ES-I3 (cell line): ENCODE measurements around the gene RGMB.
"Not testable (repeated sequence)": the region's sequence is repeated elsewhere in the genome, so short reads cannot be mapped to it uniquely, and the experiment has no call there.

ENCODE experiments used
- H3K36me3 ChIP-seq: 2 replicates; pipeline ENCODE4 v1.6.1; 2013; ENCODE audit warnings: mild to moderate bottlenecking, low read length, control low read depth, moderate library complexity; ENCODE audit not compliant: insufficient read depth
- H3K4me1 ChIP-seq: 2 replicates; pipeline ENCODE4 v1.6.1; 2013; ENCODE audit warnings: mild to moderate bottlenecking, control low read depth, low read length; ENCODE audit not compliant: insufficient read depth
- H3K9ac ChIP-seq: 2 replicates; pipeline ENCODE4 v1.6.1; 2013; ENCODE audit warnings: low read depth, mild to moderate bottlenecking, low read length, moderate library complexity
- H3K9me3 ChIP-seq: 2 replicates; pipeline ENCODE4 v1.6.1; 2013; ENCODE audit warnings: mild to moderate bottlenecking, low read length, moderate library complexity; ENCODE audit not compliant: control insufficient read depth, insufficient read depth

RGMB gene

GRCh38 chr5:98752801-98753200 lies 20.7 kb upstream of the RGMB start:
- H3K4me1 ChIP-seq, result peaks cover 14% of the 10 kb centered on the region
- not testable (repeated sequence) for H3K9ac ChIP-seq, H3K36me3 ChIP-seq, H3K9me3 ChIP-seq

DNA sequence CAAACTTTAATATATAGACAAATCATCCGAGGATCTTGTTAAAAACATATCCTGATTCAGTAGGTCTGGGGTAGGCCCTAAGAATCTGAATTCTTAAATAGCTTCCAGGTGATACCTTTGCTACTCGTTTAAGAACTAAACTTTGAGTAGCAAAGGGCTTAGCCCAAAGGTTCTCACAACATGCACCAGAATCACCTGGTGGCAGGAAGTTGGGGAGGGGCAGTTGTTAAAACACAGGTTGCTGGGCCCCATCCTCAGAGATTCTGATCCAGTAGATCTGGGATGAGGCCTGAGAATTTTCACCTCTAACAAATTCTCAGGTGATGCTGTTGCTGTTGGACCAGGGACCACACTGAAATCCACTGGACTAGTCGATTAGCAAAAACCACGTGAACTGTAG lies 20.0 kb upstream of the RGMB start:
- H3K4me1 ChIP-seq, result peaks cover 14% of the 10 kb centered on the region
- no peaks in the 10 kb centered on the region for H3K36me3 ChIP-seq
- no peak overlapping the region for H3K9ac ChIP-seq
- no peaks in the 10 kb centered on the region for H3K9me3 ChIP-seq

DNA sequence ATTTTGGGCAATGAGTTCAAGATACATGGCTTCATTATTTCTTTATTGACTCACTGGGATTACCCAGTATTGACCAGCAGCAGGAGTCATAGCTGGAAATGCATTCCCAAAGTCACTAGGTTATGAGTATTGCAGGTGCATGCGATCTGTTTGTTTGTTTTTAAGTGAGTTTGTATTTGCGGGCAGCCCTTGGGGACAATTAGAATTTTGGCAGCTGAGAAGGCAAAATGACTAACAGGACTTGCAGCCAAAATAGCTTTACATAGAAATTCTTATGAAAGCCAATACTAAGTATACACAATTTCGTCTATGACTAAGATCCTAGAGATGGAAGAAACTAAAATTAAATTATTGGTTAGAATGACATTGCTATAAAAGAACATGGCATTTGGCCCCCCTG lies 18.1 kb upstream of the RGMB start:
- H3K4me1 ChIP-seq, result peaks cover 14% of the 10 kb centered on the region
- no peaks in the 10 kb centered on the region for H3K36me3 ChIP-seq
- H3K9ac ChIP-seq, result no peak overlapping the region
- no peaks in the 10 kb centered on the region for H3K9me3 ChIP-seq

- Histone ChIP-seq H3K9ac (no peak overlapping the region), H3K36me3 (no peaks in the 10 kb centered on the region), H3K4me1 (peaks cover 16% of the 10 kb centered on the region), H3K9me3 (no peaks in the 10 kb centered on the region)
Measured at GRCh38 chr5:98757978-98758377, 15.5 kb upstream of the RGMB start.

DNA sequence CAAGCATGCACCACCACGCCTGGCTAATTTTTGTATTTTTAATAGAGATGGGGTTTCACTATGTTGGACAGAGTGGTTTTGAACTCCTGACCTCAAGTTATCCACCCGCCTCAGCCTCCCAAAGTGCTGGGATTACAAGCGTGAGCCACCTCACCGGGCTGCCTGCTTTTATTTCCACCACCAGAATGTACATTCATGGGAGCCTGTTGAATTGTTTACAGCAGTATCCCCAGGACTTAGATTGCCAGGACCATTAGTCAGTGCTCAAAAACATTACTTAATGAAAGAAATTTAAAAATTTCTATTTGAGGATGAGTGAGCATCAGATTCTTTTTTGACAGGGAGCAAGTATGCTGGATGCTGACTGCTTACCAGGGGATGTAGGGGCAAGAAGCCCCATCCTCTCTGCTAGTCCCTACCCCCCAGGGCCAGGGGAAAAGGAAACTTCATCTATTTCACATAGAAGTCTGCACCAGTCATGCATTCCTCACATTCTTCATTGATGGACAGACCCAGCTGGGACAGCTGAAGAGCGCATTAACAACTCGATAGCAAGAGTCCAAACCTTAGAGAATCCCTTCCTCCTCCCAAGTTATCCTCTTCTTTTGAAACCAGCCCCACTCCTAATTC lies 10.3 kb upstream of the RGMB start:
- Histone ChIP-seq H3K9ac (no peak overlapping the region), H3K9me3 (no peaks in the 10 kb centered on the region), H3K4me1 (peaks cover 23% of the 10 kb centered on the region), H3K36me3 (no peaks in the 10 kb centered on the region)

DNA sequence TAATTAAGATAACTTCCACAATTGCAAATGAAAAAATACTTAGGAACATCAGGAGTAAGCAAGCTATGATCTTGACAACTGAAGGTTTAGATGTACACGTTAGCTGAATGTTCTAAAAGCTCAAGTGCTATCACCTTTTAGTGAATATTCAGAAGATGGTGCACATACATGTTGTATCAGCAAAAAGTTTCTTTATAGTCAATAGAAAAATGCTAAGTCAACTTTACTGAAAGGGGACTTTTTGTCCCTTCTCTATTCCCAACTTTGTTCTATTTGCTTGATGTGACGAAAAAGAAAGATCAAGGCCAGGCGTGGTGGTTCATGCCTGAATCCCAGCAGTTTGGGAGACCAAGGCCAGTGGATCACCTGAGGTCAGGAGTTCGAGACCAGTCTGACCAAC lies 7.6 kb upstream of the RGMB start:
- Histone ChIP-seq H3K4me1 (peaks cover 23% of the 10 kb centered on the region), H3K36me3 (no peaks in the 10 kb centered on the region), H3K9me3 (no peaks in the 10 kb centered on the region)

DNA sequence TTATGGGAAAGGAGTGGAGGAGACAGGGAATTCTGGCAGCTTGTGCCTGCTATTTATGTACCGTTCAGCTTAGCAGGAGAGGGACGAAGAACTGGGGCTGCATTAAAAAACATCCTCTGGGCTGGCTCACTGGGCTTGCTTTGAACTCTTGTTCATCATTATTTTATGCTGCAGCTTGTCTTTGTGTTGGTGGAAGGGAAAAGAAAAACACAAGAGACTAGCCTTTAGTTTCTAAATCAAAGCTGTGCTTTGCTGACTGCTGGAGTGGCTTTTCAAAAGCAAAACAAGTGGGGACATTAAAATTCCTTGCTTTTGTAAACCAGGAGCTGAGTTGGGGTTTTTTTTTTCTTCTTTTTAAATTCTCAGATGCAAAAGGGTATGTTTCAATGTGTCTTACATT lies 5.9 kb upstream of the RGMB start:
- no peaks in the 10 kb centered on the region for H3K36me3 ChIP-seq

More for the DNA sequence above, 7.6 kb upstream of the RGMB start:
- no peak overlapping the region for H3K9ac ChIP-seq

GRCh38 chr5:98768160-98768959 lies 5.1 kb upstream of the RGMB start:
- peaks cover 22% of the 10 kb centered on the region for H3K4me1 ChIP-seq
- no peaks in the 10 kb centered on the region for H3K36me3 ChIP-seq
- no peaks in the 10 kb centered on the region for H3K9me3 ChIP-seq
- H3K9ac ChIP-seq, result peak overlapping the region; percentile 93

More for the DNA sequence above, 5.9 kb upstream of the RGMB start:
- H3K9me3 ChIP-seq, result no peaks in the 10 kb centered on the region
- peaks cover 26% of the 10 kb centered on the region for H3K4me1 ChIP-seq
- peak overlapping the region; percentile 17; the same call in 1 of the 2 replicates for H3K9ac ChIP-seq

GRCh38 chr5:98768960-98769209 lies 4.6 kb upstream of the RGMB start:
- Histone ChIP-seq H3K9ac (peak overlapping the region; percentile 93), H3K9me3 (no peaks in the 10 kb centered on the region), H3K36me3 (no peaks in the 10 kb centered on the region), H3K4me1 (peaks cover 18% of the 10 kb centered on the region)

GRCh38 chr5:98769210-98769958 lies 4.1 kb upstream of the RGMB start:
- peaks cover 15% of the 10 kb centered on the region for H3K4me1 ChIP-seq
- H3K9ac ChIP-seq, result peak overlapping the region; percentile 93
- no peaks in the 10 kb centered on the region for H3K9me3 ChIP-seq
- no peaks in the 10 kb centered on the region for H3K36me3 ChIP-seq

DNA sequence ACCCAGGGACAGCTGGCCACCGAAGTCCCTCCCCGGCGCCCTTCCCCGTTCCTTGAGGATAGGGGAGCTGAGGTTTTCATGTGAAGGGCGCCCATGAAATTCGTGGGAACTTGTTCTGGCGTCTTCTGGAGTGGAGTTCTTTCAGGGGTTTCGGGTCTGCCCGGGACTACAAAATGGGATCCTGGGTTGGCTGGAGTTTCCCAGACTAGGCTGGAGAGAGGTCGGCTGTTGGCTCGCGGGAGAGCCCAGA lies 3.6 kb upstream of the RGMB start:
- Histone ChIP-seq H3K36me3 (no peaks in the 10 kb centered on the region), H3K9me3 (no peaks in the 10 kb centered on the region), H3K9ac (peak overlapping the region; percentile 93), H3K4me1 (peaks cover 15% of the 10 kb centered on the region)

GRCh38 chr5:98770209-98770910 lies 3.1 kb upstream of the RGMB start:
- H3K9me3 ChIP-seq, result no peaks in the 10 kb centered on the region
- H3K36me3 ChIP-seq, result no peaks in the 10 kb centered on the region; the same call in 1 of the 2 replicates
- H3K9ac ChIP-seq, result peak overlapping the region; percentile 93
- peaks cover 18% of the 10 kb centered on the region for H3K4me1 ChIP-seq

DNA sequence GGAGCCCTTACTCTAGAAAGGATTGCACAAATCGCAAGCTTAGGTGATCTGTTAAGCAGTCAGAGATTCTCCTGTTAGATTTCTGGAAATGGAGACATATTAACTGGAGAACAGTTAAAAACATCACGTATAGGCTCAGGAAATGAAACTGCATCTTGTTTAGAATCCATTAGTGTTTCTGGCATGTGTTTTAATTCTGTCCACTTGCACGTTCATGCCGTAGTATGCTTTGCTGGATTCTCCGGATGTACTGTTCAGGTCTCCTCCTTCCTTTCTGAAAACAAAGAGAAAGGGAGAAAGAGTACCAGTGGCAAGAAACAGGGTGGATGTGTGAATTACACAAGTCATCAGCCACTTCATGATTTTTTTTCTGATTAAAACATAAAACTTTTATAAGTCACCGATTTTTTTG lies 2.5 kb upstream of the RGMB start:
- Histone ChIP-seq H3K36me3 (peaks cover 4% of the 10 kb centered on the region; the same call in 1 of the 2 replicates), H3K9me3 (no peaks in the 10 kb centered on the region), H3K9ac (peak overlapping the region; percentile 93), H3K4me1 (peaks cover 23% of the 10 kb centered on the region)

GRCh38 chr5:98771382-98772109 lies 1.9 kb upstream of the RGMB start:
- peak overlapping the region; percentile 93 for H3K9ac ChIP-seq
- H3K36me3 ChIP-seq, result peaks cover 7% of the 10 kb centered on the region; the same call in 1 of the 2 replicates
- peaks cover 28% of the 10 kb centered on the region for H3K4me1 ChIP-seq
- no peaks in the 10 kb centered on the region for H3K9me3 ChIP-seq
